GM21423 (cell line): Measurements from ENCODE around the gene RPL18.

Experiments used
- ATAC-seq: cut with Tn5 transposase; IDR thresholded peaks from one replicate; pipeline ENCODE4 v1.9.1; 2021; ENCODE audit warnings: mild to moderate bottlenecking, moderate library complexity; ENCODE audit not compliant: unreplicated experiment

Gene RPL18

DNA sequence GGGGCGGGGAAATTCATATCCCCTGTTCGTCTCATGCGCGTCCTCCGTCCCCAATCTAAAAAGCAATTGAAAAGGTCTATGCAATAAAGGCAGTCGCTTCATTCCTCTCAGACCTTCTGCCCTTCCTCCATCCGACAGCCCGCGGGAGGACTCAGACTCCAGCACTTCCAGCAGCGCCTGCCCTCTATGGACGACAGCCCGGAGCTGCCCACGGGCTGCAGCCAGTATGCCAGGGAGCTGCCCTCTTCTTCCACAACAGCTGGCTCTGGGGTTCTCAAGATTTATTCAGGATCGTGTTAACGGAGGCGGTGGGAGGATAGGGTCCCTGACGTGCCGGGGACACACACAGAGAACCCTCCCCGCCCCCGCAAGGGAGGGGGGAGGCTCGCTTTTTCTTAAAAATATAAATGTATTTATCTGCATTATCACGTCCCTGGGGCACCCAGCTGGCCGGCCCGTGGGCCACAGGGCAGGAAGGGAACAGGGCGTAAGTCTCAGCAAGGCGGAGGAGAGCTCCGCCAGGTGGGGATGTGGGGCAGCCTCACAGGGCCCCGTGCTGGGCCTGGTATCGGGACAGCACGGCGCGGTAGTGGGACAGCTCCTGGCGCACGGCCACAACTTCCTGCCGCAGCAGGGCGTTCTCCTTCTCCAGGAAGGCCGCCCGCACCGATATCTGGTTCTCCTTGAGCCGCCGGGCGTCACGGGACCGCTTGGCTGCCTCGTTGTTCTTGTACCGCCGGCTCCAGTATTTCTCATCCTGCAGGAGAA, 11.5 kb upstream of the RPL18 start:
- ATAC-seq, result no peak

DNA sequence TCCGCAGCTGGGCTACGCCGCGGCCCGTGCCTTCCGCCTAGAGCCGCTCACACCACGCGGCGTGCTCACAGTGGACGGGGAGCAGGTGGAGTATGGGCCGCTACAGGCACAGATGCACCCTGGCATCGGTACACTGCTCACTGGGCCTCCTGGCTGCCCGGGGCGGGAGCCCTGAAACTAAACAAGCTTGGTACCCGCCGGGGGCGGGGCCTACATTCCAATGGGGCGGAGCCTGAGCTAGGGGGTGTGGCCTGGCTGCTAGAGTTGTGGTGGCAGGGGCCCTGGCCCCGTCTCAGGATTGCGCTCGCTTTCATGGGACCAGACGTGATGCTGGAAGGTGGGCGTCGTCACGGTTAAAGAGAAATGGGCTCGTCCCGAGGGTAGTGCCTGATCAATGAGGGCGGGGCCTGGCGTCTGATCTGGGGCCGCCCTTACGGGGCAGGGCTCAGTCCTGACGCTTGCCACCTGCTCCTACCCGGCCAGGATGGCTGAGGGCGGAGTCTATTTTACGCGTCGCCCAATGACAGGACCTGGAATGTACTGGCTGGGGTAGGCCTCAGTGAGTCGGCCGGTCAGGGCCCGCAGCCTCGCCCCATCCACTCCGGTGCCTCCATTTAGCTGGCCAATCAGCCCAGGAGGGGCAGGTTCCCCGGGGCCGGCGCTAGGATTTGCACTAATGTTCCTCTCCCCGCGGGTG, 10.8 kb upstream of the RPL18 start:
- no peak for ATAC-seq

DNA sequence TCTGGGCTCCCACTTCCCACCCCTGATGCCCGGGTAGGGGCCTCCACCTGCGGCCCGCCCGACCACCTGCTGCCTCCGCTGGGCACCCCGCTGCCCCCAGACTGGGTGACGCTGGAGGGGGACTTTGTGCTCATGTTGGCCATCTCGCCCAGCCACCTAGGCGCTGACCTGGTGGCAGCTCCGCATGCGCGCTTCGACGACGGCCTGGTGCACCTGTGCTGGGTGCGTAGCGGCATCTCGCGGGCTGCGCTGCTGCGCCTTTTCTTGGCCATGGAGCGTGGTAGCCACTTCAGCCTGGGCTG, 10.3 kb upstream of the RPL18 start:
- ATAC-seq, result no peak

DNA sequence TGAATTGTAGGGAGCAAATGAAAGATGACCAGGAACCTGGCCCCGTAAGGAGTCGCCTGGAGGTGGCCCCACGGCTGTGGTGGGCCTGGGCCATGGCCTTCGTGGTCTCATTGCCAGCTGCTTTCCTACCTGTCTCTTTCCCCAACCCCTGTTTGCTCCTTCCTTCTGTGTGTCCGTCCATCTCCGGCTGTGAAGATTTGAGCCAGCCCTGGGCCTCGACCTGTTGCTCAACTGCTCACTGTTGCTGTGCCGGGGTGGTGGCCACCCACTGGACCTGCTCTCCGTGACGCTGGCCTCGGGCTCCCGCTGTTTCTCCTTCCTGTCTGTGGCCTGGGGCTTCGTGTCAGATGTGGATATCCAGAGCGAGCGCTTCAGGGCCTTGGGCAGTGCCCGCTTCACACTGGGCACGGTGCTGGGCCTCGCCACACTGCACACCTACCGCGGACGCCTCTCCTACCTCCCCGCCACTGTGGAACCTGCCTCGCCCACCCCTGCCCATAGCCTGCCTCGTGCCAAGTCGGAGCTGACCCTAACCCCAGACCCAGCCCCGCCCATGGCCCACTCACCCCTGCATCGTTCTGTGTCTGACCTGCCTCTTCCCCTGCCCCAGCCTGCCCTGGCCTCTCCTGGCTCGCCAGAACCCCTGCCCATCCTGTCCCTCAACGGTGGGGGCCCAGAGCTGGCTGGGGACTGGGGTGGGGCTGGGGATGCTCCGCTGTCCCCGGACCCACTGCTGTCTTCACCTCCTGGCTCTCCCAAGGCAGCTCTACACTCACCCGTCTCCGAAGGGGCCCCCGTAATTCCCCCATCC, 9.7 kb upstream of the RPL18 start:
- ATAC-seq, result no peak

DNA sequence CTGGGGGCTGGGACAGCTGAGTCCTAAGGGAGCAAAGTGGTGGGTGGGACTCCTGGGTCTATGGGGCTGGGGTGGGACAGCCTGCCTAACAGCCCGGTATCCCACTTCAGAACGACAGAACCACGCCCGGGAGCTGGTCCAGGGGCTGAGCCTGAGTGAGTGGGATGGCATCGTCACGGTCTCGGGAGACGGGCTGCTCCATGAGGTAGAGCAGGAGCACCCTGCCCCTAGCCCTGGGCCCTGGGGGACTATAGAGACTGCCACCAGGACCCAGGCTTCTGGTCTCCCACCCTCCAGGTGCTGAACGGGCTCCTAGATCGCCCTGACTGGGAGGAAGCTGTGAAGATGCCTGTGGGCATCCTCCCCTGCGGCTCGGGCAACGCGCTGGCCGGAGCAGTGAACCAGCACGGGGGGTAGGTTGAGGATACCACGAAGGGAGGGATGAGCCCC, 8.9 kb upstream of the RPL18 start:
- no peak for ATAC-seq

DNA sequence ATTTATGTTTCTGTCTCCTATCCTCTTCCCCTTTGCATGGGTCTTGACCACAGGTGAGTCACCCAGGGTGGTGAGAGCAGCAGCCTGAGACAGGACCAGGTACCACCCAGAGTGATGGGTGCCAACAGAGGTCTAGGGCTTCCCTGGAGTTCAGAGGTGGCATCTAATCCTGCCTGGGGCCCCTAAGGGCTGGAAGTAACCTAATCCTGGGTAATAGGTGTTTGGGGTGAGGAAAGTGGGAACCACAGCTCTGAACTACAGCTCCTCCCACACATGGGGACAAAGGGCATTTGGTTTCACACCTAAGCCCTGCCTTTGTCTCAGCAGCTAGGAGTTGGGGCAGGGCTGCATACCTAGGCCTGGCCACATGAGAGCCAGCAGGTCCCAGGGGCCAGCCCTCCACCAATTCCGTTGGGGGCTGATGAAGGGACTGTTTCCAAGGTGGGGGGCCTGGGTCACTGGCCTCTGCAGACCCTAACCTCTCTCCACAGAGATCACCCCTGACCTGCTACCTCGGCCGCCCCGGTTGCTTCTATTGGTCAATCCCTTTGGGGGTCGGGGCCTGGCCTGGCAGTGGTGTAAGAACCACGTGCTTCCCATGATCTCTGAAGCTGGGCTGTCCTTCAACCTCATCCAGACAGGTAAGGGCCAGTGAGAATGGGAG, 8.4 kb upstream of the RPL18 start:
- ATAC-seq, result no peak

DNA sequence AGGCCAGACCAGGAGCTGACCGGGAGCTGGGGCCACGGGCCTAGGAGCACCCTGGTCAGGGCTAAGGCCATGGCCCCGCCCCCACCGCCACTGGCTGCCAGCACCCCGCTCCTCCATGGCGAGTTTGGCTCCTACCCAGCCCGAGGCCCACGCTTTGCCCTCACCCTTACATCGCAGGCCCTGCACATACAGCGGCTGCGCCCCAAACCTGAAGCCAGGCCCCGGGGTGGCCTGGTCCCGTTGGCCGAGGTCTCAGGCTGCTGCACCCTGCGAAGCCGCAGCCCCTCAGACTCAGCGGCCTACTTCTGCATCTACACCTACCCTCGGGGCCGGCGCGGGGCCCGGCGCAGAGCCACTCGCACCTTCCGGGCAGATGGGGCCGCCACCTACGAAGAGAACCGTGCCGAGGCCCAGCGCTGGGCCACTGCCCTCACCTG, 6.9 kb upstream of the RPL18 start:
- ATAC-seq, result no peak

DNA sequence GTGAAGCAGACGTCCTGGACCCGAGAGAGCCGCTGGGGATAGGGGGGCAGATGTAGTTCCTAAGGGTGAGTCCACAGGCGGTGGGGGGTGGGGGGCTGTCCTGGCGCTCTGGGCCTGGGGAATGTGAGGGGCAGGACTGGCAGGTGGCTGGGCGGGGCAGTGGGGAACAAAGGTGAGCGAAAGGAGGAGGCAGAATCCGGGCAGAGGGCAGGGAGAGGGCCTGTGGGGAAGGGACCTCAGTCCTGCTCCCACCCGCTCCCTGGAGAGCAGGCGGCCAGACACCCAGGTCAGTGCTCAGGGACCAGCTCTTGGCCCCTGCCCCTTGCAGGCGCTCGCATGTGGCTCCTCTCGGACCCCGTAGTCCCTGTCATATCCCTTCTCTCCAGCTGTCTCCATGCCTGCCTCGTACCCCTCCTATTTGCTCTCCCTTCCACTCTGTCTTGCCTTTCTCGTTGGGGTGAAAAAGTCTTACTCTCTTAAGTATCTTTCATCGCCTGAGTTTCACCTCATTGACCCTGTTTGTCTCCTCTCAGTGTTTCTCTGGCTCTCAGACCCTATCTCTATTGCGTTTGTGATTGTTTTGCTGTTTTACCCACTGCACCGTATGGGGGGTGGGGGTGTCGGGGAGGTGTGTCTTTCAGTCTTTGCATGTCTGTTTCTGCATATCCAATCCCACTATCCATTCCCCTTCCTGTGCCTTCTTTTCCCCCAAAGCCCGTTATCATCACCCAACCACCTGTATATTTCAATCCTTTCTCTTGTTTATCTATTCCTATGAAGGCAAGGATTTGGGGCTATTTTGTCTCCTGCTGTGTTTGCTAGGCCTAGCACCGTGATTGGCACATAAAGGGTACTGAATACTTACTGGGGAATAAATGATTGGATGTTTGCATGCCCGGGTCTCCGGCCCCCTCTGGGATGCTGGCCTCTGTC, 6.1 kb upstream of the RPL18 start:
- no peak for ATAC-seq

DNA sequence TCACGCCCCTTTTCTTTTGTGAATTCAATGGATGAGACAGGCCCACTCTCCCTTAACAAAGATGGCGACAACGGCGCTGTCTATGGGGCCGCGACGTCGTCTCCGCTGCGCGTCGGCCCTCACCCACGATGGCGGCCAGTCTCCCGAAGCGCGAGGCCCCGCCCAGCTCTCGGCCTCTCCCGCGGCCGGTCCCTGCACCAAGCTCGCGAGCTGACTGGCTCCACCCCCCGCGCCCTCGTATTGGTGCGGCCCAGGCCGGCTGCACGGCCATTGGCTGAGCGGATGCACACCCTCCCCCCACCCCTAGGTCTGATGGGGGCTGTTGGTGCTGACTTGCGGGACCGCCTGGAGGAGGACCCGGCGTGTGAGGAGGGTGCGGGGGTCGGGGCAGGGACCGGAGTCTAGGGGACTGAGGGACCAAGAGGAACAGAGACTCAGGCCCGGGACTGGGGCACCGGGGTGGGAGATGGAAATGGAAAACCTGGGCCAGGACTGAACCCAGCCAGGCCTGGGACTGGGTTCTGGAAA, 5.2 kb upstream of the RPL18 start:
- ATAC-seq, result peak; percentile 59

DNA sequence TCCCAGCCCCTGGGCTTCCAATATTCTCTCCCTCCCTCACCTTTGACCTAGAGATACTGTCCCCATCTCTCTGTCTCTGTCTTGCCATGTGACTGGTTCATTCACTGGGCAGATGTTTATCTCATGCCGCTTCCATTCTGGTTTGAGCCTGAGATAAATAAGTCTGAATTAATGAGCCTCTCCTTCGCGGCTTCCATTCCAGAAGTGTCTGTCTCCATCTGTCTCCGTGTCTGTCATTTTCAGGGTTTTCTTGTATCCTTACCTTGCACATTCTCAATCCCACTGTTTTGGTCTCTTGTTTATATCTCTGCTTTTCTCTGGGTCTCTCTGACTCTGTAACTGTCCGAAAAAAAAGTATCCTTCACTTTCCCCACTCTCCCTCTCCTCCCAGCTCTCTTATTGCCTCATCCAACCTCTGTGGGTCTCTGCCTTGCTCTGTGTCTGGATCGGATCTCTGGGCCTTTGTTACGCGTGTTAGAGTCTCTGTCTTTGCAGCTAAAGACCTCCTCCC, 4.6 kb upstream of the RPL18 start:
- no peak for ATAC-seq

DNA sequence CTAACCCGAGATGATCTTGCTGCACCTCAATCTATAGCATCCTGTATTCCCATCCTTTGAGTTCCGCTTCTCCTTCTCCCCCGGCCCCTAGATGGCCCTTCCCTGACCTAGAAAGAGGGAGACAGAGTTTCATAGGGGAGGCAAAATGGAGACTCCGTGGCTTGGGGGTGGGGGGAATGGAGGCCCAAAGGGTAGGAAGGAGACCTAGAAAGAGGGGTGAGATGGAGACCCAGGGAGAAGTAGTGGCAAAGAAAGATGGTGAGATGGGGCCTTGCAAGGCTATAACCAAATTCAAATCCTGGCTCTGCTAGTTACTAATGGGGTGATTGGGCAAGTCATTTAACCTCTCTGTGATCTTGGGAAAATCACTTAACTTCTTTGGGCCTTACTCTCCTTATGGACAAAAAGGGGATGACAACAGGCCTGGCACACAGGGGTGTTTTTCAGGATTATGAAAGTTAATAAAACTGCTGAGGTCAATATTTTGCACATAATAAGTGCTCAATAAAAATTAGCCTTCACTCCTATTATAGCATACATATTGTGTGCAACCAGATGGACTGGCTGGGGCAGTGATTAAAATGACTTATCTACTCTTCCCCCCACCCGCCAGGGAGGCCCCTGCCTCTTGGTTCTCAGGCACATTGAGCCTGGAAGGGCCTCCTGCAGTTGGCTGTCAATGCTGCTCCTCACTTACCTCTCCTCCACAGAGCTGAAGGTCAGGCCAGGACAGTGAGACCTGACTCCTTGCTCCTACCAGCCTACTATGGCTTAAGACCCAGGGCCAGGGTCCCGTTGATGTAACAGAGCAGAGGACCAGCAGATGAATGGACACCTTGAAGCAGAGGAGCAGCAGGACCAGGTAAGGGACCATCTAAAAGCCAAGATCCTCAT, 961 bp upstream of the RPL18 start:
- ATAC-seq, result no peak

DNA sequence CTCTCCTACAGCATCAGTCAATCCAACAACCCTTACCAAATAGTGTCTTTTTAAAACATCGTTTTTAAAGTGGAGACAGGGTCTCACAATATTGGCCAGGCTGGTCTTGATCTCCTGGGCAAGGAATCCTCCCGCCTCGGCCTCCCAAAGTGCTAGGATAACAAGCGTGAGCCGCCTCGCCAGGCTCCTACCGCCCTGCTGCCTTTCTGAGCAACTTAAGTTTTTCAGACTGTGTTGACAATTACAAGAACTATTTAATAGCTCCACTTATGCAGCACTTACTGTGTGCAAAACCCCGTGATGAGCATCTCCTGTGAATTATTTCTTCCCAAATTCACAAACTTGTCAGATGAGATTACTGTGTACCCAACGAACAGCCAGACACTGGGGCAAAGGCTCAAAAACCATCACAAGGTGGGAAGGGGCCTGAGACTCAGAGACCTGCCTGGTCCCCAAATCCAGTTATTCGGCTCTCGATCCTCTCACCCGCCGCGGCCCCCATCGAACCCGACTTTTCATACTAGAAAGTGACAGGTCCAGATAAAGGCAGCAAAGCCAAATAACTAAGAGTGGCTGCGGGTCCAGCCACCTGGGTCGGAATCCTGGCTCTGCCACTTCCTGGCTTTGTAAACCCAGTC, 581 bp downstream of the RPL18 start:
- ATAC-seq, result no peak

DNA sequence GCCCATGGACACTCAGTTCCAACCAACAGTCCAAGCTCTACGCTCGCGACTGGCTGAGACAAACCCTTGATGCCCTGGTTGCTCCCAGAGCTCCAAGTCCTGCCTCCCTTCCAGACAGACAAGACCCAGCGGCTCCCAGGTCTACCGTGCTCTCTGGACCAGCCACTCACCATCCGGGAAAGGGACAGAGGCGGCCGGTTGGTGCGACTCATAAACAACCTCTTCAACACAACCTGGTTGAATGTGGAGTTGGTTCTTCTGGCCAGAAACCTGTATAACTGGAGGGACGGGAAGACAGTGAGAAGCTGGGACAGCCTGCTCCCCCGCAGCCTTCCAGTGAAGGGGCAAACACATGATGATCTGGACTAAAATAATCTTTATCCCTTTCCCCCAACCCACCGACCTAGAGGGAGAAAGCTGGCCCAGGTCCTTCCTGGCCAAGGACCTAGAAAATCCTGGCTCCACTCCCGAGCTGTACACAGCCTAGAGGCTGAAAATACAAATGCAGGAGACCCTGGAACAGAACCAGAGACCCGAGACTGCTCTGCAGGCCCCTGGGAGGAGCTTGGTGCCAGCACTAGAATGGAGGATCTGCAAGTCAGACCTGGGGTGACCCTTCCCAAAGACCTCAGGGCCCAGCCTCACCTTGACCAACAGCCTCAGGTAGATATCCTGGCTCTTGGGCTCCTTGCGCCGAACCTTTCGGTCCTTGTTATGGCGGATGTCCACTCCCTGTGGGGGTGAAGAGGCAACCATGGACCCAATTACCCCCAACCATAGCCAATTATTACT, 1.6 kb downstream of the RPL18 start:
- no peak for ATAC-seq

DNA sequence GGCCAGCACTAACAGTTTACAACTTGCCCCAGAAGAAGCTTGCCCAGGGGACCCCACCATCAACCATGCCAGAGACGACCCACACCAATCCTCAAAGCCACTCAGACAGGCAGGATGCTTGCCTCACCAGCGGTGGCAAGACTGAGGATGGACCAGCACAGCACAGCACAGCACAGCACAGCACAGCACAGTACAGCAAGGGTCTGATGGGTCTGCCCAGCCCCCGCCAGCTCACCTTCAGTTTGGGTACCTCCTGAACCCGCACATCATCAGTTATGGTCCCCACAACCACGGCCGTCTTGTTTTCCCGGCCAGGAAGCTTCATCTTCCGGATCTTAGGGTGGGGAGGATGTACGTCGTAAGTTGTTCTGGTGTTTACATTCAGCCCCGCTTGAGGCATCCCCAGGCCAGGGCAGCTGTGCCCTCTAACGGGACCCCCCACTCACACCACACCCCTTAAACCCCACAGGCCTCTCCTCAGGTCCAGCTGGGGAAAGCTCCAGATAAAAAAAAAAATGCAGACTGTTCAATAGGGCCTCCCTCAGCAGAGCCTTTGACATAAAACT, 2.4 kb downstream of the RPL18 start:
- ATAC-seq, result no peak

DNA sequence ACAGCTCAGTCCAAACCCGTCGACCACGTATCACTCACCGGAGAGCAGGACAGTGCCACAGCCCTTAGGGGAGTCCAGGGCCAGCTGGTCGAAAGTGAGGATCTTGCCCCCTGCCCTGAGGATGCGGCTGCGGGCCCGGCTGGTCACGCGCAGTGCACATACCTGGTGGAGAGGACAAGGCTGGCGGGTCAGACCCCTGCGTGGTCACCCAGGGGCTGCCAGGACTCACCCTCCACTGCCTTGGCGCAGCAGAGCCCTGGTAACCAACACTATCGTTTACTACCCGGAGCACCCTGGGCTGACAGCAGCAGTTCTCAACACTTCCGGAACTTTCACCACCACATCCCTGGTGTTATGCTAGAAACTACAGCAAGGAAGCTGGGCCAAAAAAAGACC, 2.9 kb downstream of the RPL18 start:
- ATAC-seq, result no peak

DNA sequence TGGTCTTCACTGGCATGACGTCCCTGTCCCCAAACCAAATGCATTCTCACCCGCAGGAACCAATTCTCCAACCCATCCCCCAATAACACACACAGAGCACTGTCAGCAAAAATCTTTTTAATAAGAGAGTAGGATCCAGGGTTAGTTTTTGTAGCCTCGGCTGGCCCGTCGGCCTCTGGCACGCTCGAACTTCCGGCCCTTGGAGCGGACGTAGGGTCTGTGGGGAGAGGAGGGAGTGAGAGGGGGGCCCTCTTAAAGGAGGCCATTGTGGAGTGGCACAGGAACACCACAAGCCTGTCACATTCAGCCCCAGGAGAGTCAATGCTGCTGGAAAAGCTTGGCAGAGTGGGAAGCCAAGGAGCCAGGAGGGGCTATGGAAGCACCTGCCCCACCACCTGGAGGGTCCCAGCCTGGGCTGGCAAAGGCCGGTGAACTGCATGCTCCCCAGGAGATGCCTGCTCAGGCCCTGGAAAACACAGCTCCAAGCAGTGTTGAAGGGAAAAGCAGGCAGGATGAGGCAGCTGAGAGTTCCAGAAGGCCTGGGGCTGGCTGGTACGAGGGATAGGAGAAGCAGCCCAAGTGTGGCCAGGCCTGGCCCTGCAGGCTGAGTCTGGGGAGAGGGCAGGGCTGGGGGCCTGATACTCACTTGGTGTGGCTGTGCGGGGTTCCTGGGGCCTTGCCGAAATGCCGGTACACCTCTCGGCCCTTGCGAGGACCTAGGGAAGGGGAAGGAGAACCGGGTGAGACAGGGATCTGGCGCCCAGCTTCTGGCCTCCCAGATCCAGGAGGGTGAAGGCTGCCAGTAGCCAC, 3.5 kb downstream of the RPL18 start:
- no peak for ATAC-seq
